GM12878 (cell line): ENCODE measurements around the gene SYNM. TPM values are rescaled to one million over a fixed set of nuclear protein-coding genes. Genes with fewer than 3 reads are reported as not detected.

Experiments used
- ATAC-seq: fragments of 200-7000 bp; cut with Tn5 transposase; 3 replicates; pipeline ENCODE4 v1.9.1; 2020; ENCODE audit warnings: mild to moderate bottlenecking, moderate library complexity
- BruUV-seq: library from RNA; stranded (reverse); fragments of 400-500 nt; replicated peaks from 2 replicates; lab custom pipeline; 2021; lab: Mats Ljungman, UMichigan
- CTCF ChIA-PET: fragments of 300-600 bp; sonication (Branson Sonifier 250); formaldehyde crosslinking; extraction: SDS; loops from one replicate; lab custom pipeline; 2021; ENCODE audit warnings: inconsistent platforms; lab: Yijun Ruan, JAX
- POLR2A ChIA-PET: fragments of 350-600 bp; formaldehyde crosslinking; extraction: SDS; loops from one replicate; lab custom pipeline; 2021; ENCODE audit warnings: inconsistent platforms; lab: Charles Lee
- RAD21 ChIA-PET: fragments of 300-600 bp; sonication (Branson Sonifier 250); formaldehyde crosslinking; loops from one replicate; lab custom pipeline; 2023; ENCODE audit warnings: antibody characterized with exemption; ENCODE audit not compliant: unreplicated experiment; lab: Charles Lee
- SMC1A ChIA-PET: fragments of 300-600 bp; sonication (Branson Sonifier 250); formaldehyde crosslinking; loops from one replicate; lab custom pipeline; 2023; ENCODE audit not compliant: unreplicated experiment, uncharacterized antibody; lab: Charles Lee
- DNase-seq: peaks from one replicate; pipeline ENCODE4 v3.0.0-alpha.2; 2011; ENCODE audit warnings: low read depth, low spot score
- FAIRE-seq: peaks from 3 replicates; lab custom pipeline; 2011; peaks lifted over from hg19 to GRCh38; lab: Jason Lieb, UNC
- H2AFZ ChIP-seq: 2 replicates; pipeline ENCODE4 v1.6.0; 2011; ENCODE audit warnings: low read depth, low read length, control low read depth; ENCODE audit not compliant: control insufficient read depth
- H3K27ac ChIP-seq: 2 replicates; pipeline ENCODE4 v1.5.1; 2011; ENCODE audit warnings: control low read depth; ENCODE audit not compliant: control insufficient read depth, insufficient read depth
- H3K27me3 ChIP-seq, 2 experiments: replicated peaks in 1 of 2; 2 replicates each; pipeline versions ENCODE4 v1.6.0 to v1.6.1; 2011; ENCODE audit warnings: low read length in 1 of 2; ENCODE audit not compliant: control insufficient read depth in 2 of 2, insufficient read depth in 2 of 2
- H3K36me3 ChIP-seq, 2 experiments: 2 replicates each; pipeline ENCODE4 v1.5.1; 2011; ENCODE audit warnings: low read length in 1 of 2; ENCODE audit not compliant: control insufficient read depth in 2 of 2, insufficient read depth in 2 of 2
- H3K4me1 ChIP-seq: 2 replicates; pipeline ENCODE4 v1.6.1; 2011; ENCODE audit warnings: mild to moderate bottlenecking, low read length, moderate library complexity, mixed read lengths; ENCODE audit not compliant: control insufficient read depth, insufficient read depth
- H3K4me2 ChIP-seq: 2 replicates; pipeline ENCODE4 v1.6.0; 2011; ENCODE audit warnings: control low read depth; ENCODE audit not compliant: control insufficient read depth, insufficient read depth
- H3K4me3 ChIP-seq: fragments of 200-600 bp; sonication (generic); 2 replicates; pipeline ENCODE4 v1.5.1; 2016
- H3K79me2 ChIP-seq: 2 replicates; pipeline ENCODE4 v1.6.0; 2011; ENCODE audit warnings: low read length; ENCODE audit not compliant: control insufficient read depth, insufficient read depth
- H3K9ac ChIP-seq: 2 replicates; pipeline ENCODE4 v1.8.0; 2011; ENCODE audit warnings: low read length, control low read depth, mixed read lengths; ENCODE audit not compliant: control insufficient read depth, insufficient read depth
- H3K9me3 ChIP-seq: replicated peaks from 3 replicates; pipeline ENCODE4 v1.5.1; 2011; ENCODE audit warnings: mild to moderate bottlenecking, low read length; ENCODE audit not compliant: control insufficient read depth, insufficient read depth
- H4K20me1 ChIP-seq: 2 replicates; pipeline ENCODE4 v1.6.0; 2011; ENCODE audit not compliant: control insufficient read depth, insufficient read depth
- CBX5 ChIP-seq: sonication (generic); IDR thresholded peaks from 2 replicates; pipeline ENCODE4 v1.6.1; 2016; ENCODE audit warnings: low read depth, moderate library complexity, mild to moderate bottlenecking, inconsistent platforms
- CREB1 ChIP-seq: IDR thresholded peaks from 2 replicates; pipeline ENCODE4 v1.6.1; 2012; ENCODE audit warnings: low read depth, mild to moderate bottlenecking, inconsistent platforms
- MEF2A ChIP-seq: IDR thresholded peaks from 2 replicates; pipeline ENCODE4 v1.6.1; 2011; ENCODE audit warnings: low read depth, mild to moderate bottlenecking, low read length, moderate library complexity; ENCODE audit not compliant: insufficient read depth
- PKNOX1 ChIP-seq: fragments of 450-650 bp; IDR thresholded peaks from 2 replicates; pipeline ENCODE4 v1.6.1; 2016; ENCODE audit warnings: mild to moderate bottlenecking
- POLR2A ChIP-seq: IDR thresholded peaks from 2 replicates; pipeline ENCODE4 v1.6.1; 2011; ENCODE audit warnings: low read depth, mild to moderate bottlenecking, low read length
- RFX5 ChIP-seq: IDR thresholded peaks from 2 replicates; pipeline ENCODE4 v1.6.1; 2011; ENCODE audit warnings: low read depth, low read length, improper control_type of control experiment
- SP1 ChIP-seq: IDR thresholded peaks from one replicate; pipeline ENCODE4 v1.6.1; 2011; ENCODE audit warnings: low read depth, low read length
- STAT1 ChIP-seq: fragments of 450-650 bp; conservative IDR thresholded peaks from 2 replicates; pipeline ENCODE4 v1.6.1; 2014; ENCODE audit warnings: antibody characterized with exemption, mild to moderate bottlenecking
- ZNF274 ChIP-seq: IDR thresholded peaks from one replicate; pipeline ENCODE4 v1.8.0; 2011; ENCODE audit not compliant: insufficient read length, insufficient read depth
- WGBS: methylation state at CpG from one replicate; pipeline ENCODE4 v1.1.6; 2016; ENCODE audit warnings: low lambda C conversion rate; ENCODE audit not compliant: insufficient replicate concordance, insufficient coverage; ENCODE audit errors: missing lambda C conversion rate; 5-methylcytosine and 5-hydroxymethylcytosine counted together
- in situ Hi-C: fragments of 300-500 bp; cut with MboI; formaldehyde crosslinking; loops from 9 replicates; pipeline ENCODE4 v1.14.3; 2018; ENCODE audit warnings: mixed read lengths
- intact Hi-C: fragments of 100-400 bp; cut with micrococcal nuclease; formaldehyde crosslinking; loops from one replicate; pipeline ENCODE4 v1.14.2; 2022; ENCODE audit not compliant: unreplicated experiment
- polyA plus RNA-seq, 11 experiments: library from polyadenylated mRNA; depleted of rRNA in 4 of 11; unstranded in 6 of 11; stranded (reverse) in 5 of 11; fragments of >200 nt; fragmentation: Nextera tagmentation in 4 of 11; fragmentation: Illumina TruSeq in 1 of 11; extraction: Ambion mirVana in 4 of 11; extraction: Trizol in 1 of 11; gene quantifications; 1 replicate in 1 of 11; 2 replicates in 10 of 11; pipeline versions ENCODE4 v1.2.1 to v1.2.3, GENCODE V29; 2011 to 2016; ENCODE audit warnings: inconsistent platforms in 2 of 11, missing spikeins in 2 of 11, low read depth in 1 of 11
- total RNA-seq, 4 experiments: library from RNA; depleted of rRNA in 3 of 4; stranded (reverse); fragments of >200 nt in 3 of 4; fragmentation: Illumina TruSeq in 1 of 4; extraction: Trizol in 1 of 4; gene quantifications; 2 replicates each; pipeline versions ENCODE4 v1.2.1 to v1.2.3, GENCODE V29; 2013 to 2021
- TF ChIP-seq, protein P1 (sequence below): fragments of 450-650 bp; IDR thresholded peaks from 2 replicates; pipeline ENCODE4 v1.6.1; 2018; ENCODE audit warnings: borderline replicate concordance, mild to moderate bottlenecking; ENCODE audit not compliant: partially characterized antibody

Gene SYNM
- total and polyA plus RNA-seq, 10 of the 15 experiments (the other 5 are each of a cell fraction or from before 2014, with no cell fraction given): 0.05 to 1.1 (median 0.89) TPM; not detected in 1

GRCh38 chr15:99155961-99156443, 51.1 kb downstream of the SYNM start:
- no peak for FAIRE-seq
- ChIA-PET RAD21 (interaction anchor here (0.7 kb wide), 1 partner anchor 56 kb away, joined by 3 read pairs; no protein-coding TSS in a partner anchor), CTCF (no interaction called here)

More at GRCh38 chr15:99155961-99156443, 51.1 kb downstream of the SYNM start:
- ATAC-seq: no peak
- TF ChIP-seq SP1 (no peak), POLR2A (no peak), RFX5 (no peak), PKNOX1 (no peak), ZNF274 (no peak), CREB1 (no peak), CBX5 (no peak), STAT1 (no peak), MEF2A (no peak)
- TF ChIP-seq, protein P1, sequence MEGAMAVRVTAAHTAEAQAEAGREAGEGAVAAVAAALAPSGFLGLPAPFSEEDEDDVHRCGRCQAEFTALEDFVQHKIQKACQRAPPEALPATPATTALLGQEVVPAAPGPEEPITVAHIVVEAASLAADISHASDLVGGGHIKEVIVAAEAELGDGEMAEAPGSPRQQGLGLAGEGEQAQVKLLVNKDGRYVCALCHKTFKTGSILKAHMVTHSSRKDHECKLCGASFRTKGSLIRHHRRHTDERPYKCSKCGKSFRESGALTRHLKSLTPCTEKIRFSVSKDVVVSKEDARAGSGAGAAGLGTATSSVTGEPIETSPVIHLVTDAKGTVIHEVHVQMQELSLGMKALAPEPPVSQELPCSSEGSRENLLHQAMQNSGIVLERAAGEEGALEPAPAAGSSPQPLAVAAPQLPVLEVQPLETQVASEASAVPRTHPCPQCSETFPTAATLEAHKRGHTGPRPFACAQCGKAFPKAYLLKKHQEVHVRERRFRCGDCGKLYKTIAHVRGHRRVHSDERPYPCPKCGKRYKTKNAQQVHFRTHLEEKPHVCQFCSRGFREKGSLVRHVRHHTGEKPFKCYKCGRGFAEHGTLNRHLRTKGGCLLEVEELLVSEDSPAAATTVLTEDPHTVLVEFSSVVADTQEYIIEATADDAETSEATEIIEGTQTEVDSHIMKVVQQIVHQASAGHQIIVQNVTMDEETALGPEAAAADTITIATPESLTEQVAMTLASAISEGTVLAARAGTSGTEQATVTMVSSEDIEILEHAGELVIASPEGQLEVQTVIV: no peak
- Histone ChIP-seq H3K27me3 (no peaks in the 10 kb centered on the region), H4K20me1 (no peaks in the 10 kb centered on the region), H3K27ac (no peak overlapping the region), H3K4me3 (no peak overlapping the region), H3K9ac (no peak overlapping the region), H3K9me3 (no peaks in the 10 kb centered on the region), H3K4me1 (no peaks in the 10 kb centered on the region), H3K4me2 (no peak overlapping the region), H2AFZ (no peak overlapping the region), H3K36me3 (no peaks in the 10 kb centered on the region), H3K79me2 (no peaks in the 10 kb centered on the region)
- in situ Hi-C loops (no loop called here), intact Hi-C loops (no loop called here)
- DNase-seq: no peak
- BruUV-seq: no TSS peak
- WGBS: 70% methylated on average over 9 of the region's 9 CpGs
- ChIA-PET SMC1A (interaction anchor here (0.7 kb wide), 1 partner anchor 13 kb away, joined by 3 read pairs; no protein-coding TSS in a partner anchor), POLR2A (no interaction called here)
